Suppressor macrophage treated with lipopolysaccharide for 1 hour (primary cell): ENCODE data around the gene CTDP1.
"Not testable (repeated sequence)": the region's sequence is repeated elsewhere in the genome, so short reads cannot be mapped to it uniquely, and the experiment has no call there.

ENCODE experiments used
- DNase-seq, 3 donors: peaks; one replicate each; pipeline ENCODE4 v3.0.0-alpha.2; 2020 to 2022

CTDP1 gene

DNA sequence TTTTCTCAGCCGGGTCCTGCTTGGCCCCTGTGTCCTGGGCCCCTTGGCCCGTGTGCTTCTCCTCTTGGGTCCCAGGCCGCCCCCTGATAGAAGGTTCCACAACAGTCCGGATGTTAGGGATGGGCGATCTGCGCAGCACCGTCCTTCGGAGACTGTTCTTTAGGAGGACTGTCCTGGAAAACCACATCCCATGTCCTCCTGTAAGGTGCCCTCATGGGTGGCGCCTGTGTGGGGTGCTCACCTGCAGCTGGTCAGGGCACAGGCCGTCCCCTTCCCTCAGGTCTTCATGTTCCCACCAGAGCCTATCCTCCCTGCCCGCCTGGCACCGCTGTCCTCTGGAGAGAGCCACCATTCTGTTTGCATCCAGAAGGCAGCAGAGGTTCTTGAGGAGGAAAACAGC lies 50.0 kb downstream of the CTDP1 start:
- DNase-seq: no peak

DNA sequence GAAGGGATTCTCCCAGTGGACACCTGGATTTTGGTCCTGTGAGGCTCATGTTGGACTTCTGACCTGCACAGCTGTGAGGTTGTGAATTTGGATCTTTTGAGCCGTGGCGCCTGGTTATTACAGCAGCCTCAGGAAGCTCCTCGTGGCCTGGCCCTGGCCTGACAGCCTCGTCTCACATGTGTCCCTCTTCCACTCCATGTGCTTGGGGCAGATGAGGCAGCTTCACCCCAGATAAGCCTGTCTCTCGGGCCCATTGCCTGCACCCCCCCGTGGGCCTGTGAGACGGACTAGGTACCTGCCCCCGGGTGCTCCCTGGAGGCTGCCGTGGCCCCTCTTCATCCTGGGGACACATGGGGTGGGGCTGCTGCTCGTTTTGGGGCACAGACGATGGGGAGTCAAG lies 51.2 kb downstream of the CTDP1 start:
- no peak for DNase-seq

DNA sequence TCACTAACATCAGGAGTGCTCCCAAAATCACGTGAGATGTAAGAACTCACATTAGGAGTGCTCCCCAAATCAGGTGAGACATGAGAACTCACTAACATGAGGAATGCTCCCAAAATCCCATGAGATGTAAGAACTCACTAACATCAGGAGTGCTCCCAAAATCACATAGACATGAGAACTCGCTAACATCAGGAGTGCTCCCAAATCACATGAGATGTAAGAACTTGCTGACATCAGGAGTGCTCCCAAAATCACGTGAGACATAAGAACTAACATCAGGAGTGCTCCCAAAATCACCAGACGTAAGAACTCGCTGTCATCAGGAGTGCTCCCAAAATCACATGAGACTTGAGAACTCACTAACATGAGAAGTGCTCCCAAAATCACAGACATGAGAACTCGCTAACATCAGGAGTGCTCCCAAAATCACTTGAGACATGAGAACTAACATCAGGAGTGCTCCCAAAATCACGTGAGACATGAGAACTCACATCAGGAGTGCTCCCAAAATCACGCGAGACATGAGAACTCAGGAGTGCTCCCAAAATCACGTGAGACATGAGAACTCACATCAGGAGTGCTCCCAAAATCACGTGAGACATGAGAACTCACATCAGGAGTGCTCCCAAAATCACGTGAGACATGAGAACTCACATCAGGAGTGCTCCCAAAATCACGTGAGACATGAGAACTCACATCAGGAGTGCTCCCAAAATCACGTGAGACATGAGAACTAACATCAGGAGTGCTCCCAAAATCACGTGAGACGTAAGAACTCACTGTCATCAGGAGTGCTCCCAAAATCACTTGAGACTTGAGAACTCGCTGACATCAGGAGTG lies 52.5 kb downstream of the CTDP1 start:
- not testable (repeated sequence) for DNase-seq

DNA sequence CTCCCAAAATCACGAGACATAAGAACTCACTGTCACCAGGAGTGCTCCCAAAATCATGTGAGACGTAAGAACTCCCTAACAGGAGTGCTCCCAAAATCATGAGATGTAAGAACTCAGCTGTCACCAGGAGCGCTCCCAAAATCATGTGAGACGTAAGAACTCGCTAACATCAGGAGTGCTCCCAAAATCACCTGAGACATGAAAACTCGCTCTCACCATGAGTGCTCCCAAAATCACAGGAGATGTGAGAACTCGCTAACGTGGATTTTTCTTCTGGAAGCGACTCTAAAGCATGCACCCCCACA lies 53.1 kb downstream of the CTDP1 start:
- no peak for DNase-seq

DNA sequence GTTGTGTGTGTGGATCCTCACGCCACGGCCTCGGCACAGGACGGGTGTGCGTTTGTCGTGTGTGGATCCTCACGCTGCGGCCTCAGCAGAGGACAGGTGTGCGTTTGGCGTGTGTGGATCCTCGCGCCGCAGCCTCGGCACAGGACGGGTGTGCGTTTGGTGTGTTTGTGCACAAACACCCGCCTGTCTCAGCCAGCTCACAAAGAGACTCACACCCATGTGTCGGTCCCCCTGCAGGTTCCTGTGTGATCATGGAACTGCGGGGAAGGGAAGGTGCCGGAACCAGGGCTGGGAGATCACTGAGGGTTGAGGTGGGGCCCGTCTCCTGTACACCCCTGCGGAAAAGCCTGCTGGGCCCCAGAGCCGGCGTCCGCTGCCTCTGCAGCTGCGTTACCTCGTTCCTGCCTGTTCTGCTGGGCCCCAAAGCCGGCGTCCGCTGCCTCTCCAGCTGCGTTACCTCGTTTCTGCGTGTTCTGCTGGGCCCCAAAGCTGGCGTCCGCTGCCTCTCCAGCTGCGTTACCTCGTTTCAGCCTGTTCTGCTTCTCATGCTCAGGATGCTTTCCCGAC lies 53.6 kb downstream of the CTDP1 start:
- DNase-seq: no peak

DNA sequence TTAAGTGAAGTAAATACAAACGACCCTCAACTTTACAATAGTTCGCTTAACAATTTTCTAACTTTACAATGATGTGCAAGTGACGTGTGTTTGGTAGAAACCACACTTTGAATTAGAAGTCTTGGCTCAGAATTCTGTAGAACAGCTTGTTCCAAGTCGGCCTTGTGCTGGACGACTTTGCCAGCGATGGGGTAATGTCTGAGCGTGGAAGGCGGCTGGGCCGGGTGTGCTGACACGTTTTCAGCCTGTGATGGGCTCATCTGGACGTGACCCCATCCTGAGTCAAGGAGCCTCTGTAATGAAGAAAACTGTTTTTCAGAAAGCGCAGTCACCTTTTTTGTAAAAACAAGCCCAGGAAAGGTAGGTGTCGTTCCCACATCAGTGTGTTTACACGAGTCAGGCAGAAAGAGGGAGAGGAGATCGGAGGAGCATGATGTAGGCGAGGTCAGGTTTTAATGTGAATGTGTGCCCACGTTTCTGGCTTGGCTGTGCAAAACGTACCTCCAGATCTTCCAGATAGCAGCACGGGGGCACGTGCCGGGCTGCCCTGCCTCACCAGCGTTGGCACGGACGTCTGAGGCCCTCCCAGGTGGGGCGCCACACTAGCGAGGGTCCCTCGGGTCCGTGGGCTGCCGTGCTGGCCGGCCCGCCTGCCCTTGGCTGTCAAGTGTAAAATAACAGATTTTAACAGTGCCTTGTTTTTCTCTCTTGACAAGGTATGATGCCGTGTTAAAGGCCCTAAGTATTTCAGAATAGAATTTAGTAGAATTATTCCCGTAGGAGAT lies 54.6 kb downstream of the CTDP1 start:
- no peak for DNase-seq

DNA sequence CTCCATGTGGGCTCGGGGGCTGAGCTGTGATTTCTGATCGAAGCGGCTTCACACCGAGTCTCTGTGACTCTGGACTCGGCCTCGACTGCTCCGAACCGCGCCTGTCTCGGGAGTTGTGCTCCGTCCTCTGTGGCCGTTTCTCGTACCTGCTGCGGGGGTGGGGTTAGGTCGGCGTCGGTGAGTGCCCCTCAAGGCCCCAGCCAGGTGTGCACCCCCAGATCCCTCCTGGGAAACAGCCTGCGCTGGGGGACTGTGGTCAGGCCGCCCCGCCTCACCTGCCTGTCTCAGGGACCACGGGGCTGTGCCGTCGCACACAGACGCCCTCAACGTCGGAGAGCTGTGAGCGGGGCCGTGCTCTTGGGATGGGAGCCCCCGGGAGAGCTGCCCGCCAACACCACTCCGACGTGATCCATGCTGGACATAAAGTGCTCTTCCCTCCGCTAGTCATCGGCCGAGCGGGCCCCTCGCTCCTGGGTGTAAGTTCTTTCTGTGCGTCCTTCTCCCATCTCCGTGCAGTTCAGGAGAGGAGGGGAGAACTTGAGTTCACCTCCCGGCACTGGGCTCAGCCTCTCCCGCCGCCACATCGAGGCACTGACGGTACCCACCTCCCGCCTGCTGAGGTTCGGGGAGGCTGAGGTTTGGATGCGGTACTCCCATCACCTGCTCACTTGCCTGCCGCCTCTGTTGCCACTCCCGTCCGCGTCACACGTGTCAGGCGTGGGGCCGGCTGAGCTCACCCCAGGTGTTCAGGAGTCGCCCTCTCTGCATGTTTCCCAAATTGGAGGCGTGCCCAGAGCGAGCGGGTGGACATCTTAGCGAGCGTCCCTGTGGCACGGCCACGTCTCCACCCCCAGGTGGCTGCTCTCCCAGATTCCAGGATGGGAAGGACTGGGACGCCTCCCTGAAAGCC lies 55.7 kb downstream of the CTDP1 start:
- no peak for DNase-seq

DNA sequence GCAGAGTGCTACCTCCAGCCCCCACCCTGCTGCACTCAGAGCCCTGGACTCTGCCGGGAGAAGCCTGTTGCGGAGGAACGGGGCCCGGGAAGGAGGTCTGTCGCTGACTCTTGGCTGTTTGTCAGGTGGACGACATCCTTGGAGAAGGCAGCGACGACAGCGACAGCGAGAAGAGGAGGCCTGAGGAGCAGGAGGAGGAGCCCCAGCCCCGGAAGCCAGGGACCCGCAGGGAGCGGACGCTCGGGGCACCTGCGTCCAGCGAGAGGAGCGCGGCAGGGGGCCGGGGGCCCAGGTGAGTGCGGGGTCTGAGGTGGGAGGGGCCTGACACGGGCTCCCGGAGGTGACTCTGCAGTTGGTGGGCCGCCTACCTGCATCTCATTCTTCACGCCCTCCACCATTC lies 56.6 kb downstream of the CTDP1 start:
- DNase-seq: no peak

DNA sequence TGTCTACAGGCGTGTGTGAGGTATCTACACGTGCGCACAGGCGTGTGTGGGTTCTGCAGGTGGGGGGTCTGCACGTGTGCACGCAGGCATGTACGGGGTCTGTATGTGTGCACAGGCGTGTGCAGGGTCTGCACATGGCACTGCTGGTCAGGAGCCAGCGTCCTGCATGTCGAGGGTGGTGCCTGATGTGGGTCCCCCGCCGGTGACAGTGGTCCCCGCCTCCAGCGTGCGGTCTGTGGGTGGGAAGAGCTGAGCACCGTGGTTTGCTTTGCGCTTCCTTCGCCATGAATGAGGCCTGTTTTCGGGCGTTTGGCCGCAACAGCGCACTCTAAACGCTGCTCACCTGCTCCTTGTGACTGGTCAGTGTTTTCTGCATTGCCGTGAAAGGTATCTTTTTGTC lies 57.2 kb downstream of the CTDP1 start:
- no peak for DNase-seq

DNA sequence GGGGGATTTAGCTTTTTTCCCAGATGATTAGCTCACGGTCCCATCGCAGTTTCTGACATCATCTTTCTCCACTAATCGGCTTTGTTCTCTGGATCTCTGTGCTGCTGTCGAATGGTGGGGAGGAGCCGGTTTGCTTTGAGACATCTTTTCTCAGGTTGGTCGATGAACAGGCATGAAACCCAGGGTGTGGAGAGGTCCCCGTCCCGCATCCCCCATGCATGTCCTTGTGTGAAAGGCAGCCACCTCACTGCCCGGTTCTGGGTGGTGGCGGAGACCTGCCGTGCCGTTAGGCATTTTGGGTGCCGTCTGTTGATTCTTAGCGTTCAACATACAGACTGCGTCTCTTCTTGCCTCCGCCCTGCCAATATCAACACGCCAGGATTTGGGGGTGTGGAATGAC lies 57.8 kb downstream of the CTDP1 start:
- DNase-seq: no peak

DNA sequence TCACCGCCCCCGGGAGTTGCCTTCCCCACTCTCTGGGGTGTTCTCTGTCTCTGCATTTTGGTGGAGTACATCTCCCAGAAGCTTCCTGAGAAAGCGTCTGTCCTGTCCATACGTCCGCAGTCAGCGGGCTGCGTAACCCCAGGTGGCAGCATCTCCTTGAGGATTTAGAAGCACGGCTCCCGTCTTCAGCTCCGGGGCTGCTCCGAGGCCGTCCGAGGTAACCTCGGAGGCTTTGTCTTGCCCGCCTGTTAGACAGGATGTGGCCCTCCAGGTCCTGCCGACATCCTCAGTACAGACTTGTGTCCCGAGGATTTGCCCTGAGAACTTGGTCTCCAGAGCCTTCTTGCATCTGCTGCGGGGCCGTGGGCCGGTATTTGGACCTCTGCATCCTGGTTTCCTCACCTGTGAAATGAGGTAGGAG lies 58.4 kb downstream of the CTDP1 start:
- DNase-seq: no peak

DNA sequence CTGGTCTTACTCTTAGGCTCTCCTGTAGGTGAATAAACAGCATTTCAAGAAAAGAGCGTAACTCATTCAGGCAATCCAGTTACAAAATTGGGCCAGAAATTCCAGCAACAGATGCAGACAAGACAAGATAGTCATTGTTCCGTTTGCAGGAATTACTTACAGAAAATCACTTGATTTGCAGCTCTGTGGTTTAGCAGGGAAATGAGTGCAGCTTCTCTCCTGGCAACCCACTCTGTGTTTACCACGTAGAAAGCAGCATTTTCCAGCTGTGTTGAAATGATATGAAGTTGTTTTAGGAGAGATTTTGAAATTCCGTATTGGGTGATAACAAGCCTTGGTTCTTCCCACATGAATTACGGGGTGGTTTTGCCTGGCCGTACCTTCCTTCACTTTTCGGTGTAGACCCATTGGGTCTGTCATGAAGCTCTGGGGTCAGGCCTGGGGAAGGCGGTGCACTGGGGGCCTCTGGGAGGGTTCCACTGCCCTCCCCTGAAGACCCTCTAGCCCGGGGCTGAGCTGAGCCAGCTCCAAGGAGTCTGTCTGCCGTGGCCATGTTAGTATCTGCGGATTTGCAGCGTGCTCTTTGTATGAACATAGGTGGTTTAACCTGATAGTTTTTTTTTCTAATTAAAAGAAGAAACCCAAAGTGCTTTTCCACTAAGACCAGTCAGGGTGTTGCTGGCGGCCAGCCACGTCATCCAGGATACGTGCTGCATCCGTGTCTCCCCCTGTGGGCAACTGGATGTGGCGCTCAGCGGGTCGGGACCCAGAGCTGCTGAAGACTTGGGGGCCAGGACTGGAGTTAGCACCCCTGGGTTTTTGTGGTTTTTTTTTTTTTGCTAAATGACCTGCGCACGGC lies 59.2 kb downstream of the CTDP1 start:
- no peak for DNase-seq

DNA sequence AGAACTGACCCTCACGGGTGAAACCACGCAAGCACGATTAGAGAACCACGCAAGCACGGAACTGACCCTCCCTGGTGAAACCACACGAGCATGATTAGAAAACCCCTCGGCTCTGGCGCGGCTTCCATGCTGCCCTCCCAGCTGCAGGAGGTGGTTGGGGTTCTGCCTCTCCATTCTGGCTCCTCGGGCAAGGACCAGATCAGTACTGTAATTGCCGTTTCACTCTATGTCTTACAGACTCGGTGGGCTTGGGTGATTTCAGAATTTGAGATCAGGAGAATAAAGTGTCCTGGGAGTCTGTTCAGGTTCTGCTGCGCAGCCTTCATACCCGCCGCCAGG lies 59.8 kb downstream of the CTDP1 start:
- no peak for DNase-seq

DNA sequence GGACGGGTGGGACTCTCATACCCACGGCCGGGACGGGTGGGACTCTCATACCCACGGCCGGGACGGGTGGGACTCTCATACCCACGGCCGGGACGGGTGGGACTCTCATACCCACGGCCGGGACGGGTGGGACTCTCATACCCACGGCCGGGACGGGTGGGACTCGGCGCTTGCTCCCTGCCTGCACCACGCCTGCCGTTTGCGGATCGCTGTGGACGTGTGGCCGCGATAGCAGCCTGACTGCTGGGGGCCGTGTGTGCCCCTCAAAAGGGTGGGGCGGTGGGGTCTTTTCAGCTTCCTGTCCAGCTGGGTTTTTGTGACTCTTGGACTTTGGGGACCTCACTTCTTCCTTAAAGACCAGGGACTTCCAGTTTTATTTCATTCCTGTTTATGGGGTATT lies 60.4 kb downstream of the CTDP1 start:
- not testable (repeated sequence) for DNase-seq

DNA sequence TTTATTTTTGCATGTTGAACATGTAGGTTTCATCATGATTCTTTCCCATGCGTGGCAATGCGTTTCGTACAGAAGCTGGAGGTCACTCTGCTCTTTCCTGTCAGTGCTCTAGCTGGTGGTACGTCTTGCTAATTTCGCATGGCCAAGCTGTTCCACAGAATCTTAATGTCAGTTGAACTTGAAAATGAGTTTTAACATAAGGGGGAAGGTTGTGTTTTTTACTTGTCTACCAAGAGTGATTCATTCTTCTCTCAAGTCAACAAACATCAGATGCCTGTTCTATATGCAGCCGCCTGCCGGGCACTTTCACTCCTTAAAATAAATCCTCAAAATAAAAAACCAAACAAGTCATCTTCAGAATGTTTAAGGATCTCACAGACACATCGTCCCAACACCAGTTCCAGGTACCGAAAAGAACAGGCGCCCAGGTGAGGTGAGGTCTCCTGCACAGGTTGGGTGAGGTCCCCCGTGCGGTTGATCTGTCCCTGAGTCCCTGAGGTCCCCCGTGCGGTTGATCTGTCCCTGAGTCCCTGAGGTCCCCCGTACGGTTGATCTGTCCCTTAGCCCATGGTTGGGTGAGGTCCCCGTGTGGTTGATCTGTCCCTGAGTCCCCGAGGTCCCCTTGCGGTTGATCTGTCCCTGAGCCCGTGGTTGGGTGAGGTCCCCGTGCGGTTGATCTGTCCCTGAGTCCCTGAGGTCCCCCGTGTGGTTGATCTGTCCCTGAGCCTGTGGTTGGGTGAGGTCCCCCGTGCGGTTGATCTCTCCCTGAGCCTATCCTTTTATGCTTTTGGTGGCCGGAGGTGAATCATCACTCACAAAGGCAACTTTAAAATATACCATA lies 61.1 kb downstream of the CTDP1 start:
- DNase-seq: no peak

DNA sequence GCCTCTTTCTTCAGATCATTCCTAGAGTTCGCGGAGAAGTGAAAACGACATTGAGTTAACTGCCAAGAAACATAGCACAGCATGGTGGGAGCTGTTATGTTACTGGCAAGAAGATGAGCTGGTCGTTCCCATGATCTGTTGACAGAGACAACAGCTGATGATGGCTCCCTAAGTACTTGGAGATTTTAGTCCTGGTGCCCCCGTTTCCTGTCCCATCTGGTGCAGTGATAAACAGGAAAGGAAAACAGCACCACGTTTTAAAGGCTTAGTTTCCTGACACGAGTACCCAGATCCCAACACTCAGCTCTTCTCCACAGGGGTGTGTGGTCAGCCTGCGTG lies 61.7 kb downstream of the CTDP1 start:
- no peak for DNase-seq

DNA sequence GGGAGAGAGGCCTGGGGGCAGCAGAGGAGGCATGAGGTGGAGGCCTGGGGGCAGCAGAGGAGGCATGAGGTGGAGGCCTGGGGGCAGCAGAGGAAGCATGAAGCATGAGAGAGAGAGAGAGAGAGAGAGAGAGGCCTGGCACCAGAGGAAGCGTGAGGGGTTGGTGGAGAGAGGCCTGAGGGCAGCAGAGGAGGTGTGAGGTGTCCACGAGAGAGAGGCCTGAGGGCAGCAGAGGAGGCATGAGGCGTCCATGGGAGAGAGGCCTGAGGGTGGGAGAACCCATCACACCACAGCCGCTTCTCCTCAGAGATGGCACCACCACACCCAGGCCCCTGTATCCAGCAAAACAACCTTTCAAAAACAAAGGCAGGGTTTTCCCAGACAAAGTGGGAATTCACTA lies 62.5 kb downstream of the CTDP1 start:
- DNase-seq: no peak

DNA sequence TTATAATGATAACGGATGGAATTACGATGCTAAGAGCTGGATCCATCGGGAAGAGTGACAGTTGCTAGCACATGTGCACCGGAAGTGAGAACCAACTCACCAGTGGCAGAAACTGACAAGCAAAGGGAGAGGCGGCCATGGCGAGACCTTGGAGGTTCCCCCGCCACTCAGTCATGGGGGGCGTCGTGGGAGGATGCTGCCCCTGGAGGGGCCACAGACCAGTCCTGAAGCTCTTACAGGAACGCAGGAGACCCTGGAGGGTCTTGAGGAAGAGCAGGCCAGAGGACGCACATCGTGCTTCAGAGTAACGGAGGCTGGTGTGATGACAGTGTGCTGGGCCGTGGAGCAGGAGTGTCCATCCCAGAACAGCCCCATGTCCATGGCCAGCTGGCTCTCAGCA lies 65.0 kb downstream of the CTDP1 start:
- DNase-seq: no peak

DNA sequence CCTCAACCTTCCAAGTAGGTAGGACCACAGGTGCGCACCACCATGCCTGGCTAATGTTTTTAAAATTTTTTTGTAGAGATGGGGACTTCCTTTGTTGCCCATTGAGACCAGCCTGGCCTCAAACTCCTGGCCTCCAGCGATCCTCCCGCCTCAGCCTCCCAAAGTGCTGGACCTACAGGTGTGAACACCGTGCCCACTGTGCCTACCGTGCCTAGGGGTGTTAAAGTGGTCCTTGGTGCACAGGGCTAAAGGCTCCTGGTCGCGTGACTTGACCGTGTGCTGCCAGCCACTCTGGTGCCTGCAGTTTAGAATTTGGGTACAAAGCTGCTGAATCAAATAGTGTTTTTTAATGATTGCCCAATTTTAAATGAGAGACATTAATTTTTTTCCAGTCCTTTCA lies 67.1 kb downstream of the CTDP1 start:
- no peak for DNase-seq

DNA sequence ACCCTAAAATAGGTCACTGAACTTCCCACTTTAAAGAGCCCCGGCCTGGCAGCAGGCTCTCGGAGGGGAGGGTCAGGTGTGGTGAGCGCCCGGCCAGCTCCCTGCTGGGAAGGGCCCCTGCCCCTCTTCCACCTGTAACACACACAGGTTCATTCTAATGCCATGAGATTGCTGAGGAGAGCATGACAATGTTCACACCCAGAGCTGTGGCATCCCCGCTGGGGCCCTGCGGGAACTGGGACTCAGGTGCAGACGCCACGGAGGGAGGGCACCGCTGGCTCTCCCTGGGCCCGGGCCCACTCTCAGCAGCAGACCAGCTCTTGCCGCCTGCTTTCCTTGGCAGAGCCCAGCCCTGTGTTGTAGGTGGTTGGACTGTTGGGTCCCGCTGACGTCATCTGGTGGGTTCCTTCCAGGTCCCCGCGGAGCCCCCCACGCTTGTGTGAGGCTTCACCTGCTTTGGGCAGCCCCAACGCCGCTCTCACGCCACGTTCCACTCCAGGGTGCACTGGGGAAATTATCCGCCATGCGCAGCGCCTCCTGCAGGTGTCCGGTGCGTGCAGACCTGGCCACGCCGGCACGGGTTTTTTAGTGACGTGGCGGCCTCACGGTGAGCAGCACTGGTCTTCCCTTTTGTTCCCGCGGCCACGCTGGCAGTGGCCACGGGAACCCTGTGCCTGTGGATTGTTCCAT lies 67.7 kb downstream of the CTDP1 start:
- DNase-seq: no peak
